ENCODE measurements around the gene FMNL2. TPM values are rescaled to one million over a fixed set of nuclear protein-coding genes. Genes with fewer than 3 reads are reported as not detected.

FMNL2 gene
- total and polyA plus RNA-seq, 12 donors: 3.3 to 16.0 (median 4.5) TPM

DNA sequence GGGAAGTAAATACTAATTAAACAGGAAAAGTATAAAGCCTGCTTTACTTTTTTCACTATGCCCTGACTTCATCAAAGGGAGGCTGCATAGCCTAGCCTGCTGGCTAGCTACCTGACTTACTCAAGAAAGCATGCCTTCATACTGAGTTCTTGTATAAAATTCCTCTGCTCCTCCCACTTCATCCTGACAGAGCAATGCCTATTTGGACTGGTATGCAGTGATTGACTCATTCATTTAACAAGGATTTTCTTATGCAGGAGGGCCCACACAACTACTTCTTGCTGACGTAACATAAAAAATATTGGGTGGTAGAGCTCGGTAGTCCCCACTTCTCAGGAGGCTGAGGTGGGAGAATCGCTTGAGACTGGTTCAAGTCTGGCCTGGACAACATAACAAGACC lies 311.8 kb downstream of the FMNL2 start:
- H3K4me3 ChIP-seq: no peak overlapping the region
- H3K27me3 ChIP-seq: no peaks in the 10 kb centered on the region
- intact Hi-C loops (cut with DNase I): no loop called here
- H3K36me3 ChIP-seq: peaks cover 0 to 79% (median 4%) of the 10 kb centered on the region in 9 donors
- TF ChIP-seq CTCF (IDR thresholded peaks at IDR 0.05): no peak
- no peaks in the 10 kb centered on the region for H3K9me3 ChIP-seq
- no peak for DNase-seq
- H3K27ac ChIP-seq: peak overlapping the region in 2 of 10 donors; percentile 15 to 52
- WGBS, 2 donors: 78 to 92% methylated on average over 3 of the region's 3 CpGs
- peaks cover 0 to 25% (median 15%) of the 10 kb centered on the region in 9 donors for H3K4me1 ChIP-seq
- ATAC-seq: no peak

GRCh38 chr2:152647552-152647951 lies 312.6 kb downstream of the FMNL2 start:
- peak; percentile 57 to 67 for DNase-seq
- 47 to 54% methylated on average over 9 of the region's 9 CpGs for WGBS, 2 donors
- ATAC-seq: peak; percentile 48 to 89 (median 88)
- H3K27ac ChIP-seq: peak overlapping the region in 4 of 10 donors; percentile 6 to 52 (median 13)
- peaks cover 0 to 81% (median 11%) of the 10 kb centered on the region in 9 donors for H3K36me3 ChIP-seq
- peaks cover 0 to 25% (median 15%) of the 10 kb centered on the region in 9 donors for H3K4me1 ChIP-seq
- intact Hi-C loops (cut with DNase I): no loop called here
- TF ChIP-seq CTCF (IDR thresholded peaks at IDR 0.05): no peak
- H3K27me3 ChIP-seq: no peaks in the 10 kb centered on the region
- H3K4me3 ChIP-seq: peak overlapping the region in 1 of 10 donors; percentile 12
- no peaks in the 10 kb centered on the region for H3K9me3 ChIP-seq

GRCh38 chr2:152648336-152648735 lies 313.4 kb downstream of the FMNL2 start:
- H3K36me3 ChIP-seq: peaks cover 0 to 81% (median 12%) of the 10 kb centered on the region in 9 donors
- H3K27ac ChIP-seq: no peak overlapping the region
- H3K9me3 ChIP-seq: no peaks in the 10 kb centered on the region
- peak in 4 of 9 donors; percentile 12 to 32 (median 23) for TF ChIP-seq CTCF (IDR thresholded peaks at IDR 0.05)
- no peaks in the 10 kb centered on the region for H3K27me3 ChIP-seq
- 11 to 21% methylated on average over 2 of the region's 2 CpGs for WGBS, 2 donors
- intact Hi-C loops (cut with DNase I): no loop called here
- no peak overlapping the region for H3K4me3 ChIP-seq
- peaks cover 0 to 25% (median 15%) of the 10 kb centered on the region in 9 donors for H3K4me1 ChIP-seq
- ATAC-seq (peak in 5 of 8 donors; percentile 10 to 50 (median 35)), DNase-seq (no peak)

GRCh38 chr2:152649997-152650396 lies 315.0 kb downstream of the FMNL2 start:
- no peaks in the 10 kb centered on the region for H3K27me3 ChIP-seq
- DNase-seq (no peak), ATAC-seq (no peak)
- H3K9me3 ChIP-seq: no peaks in the 10 kb centered on the region
- peaks cover 0 to 25% (median 15%) of the 10 kb centered on the region in 9 donors for H3K4me1 ChIP-seq
- 81 to 87% methylated on average over 1 of the region's 1 CpG for WGBS, 2 donors
- peaks cover 0 to 82% (median 12%) of the 10 kb centered on the region in 9 donors for H3K36me3 ChIP-seq
- H3K4me3 ChIP-seq: no peak overlapping the region
- H3K27ac ChIP-seq: no peak overlapping the region
- no peak for TF ChIP-seq CTCF (IDR thresholded peaks at IDR 0.05)
- intact Hi-C loops (cut with DNase I): no loop called here
